Tracheal epithelial cell (primary cell): ENCODE data around the gene PPARGC1A. TPM values are rescaled to one million over a fixed set of nuclear protein-coding genes. Genes with fewer than 3 reads are reported as not detected.

Source experiments
- total RNA-seq: library from RNA; depleted of rRNA; stranded (reverse); fragments of >200 nt; gene quantifications from 2 replicates; pipeline ENCODE4 v1.2.1, GENCODE V29; 2014

The PPARGC1A gene, protein sequence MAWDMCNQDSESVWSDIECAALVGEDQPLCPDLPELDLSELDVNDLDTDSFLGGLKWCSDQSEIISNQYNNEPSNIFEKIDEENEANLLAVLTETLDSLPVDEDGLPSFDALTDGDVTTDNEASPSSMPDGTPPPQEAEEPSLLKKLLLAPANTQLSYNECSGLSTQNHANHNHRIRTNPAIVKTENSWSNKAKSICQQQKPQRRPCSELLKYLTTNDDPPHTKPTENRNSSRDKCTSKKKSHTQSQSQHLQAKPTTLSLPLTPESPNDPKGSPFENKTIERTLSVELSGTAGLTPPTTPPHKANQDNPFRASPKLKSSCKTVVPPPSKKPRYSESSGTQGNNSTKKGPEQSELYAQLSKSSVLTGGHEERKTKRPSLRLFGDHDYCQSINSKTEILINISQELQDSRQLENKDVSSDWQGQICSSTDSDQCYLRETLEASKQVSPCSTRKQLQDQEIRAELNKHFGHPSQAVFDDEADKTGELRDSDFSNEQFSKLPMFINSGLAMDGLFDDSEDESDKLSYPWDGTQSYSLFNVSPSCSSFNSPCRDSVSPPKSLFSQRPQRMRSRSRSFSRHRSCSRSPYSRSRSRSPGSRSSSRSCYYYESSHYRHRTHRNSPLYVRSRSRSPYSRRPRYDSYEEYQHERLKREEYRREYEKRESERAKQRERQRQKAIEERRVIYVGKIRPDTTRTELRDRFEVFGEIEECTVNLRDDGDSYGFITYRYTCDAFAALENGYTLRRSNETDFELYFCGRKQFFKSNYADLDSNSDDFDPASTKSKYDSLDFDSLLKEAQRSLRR
- 0.64 and 2.4 TPM in 2 replicates for total RNA-seq

DNA sequence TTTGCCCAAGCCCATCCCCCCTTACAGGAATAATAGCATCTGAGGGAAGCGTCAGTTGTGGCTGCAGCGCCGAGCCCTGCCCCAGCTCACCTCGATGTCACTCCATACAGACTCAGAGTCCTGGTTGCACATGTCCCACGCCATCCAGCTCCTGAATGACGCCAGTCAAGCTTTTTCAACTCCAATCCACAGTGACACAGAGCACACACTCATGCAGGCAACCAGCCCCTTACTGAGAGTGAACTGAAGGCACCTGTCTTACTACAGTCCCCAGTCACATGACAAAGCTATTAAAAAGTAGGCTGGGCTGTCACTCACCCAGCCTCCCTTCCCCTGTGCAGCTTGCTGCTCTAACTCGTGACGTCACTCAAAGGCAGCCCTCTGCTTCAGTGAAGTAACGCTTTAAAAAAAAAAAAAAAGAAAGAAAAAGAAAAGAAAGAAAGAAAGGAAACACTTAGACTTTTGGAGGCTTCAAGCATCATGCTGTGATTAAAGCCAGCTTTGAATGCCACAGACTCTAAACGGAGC lies at the start of gene PPARGC1A:
TSS of gene PPARGC1A (minus strand) at position 234 of the 528 bp plus-strand sequence. CDS start at position 144, 90 bp downstream.

